Glomerular visceral epithelial cell (primary cell): ENCODE data around the gene CACNA2D1.

Source experiments
- DNase-seq: peaks from one replicate; pipeline ENCODE4 v3.0.0-alpha.2; 2016; ENCODE audit errors: extremely low spot score

CACNA2D1 gene

GRCh38 chr7:82114237-82114636, 329.3 kb downstream of the CACNA2D1 start:
- no peak for DNase-seq

- DNase-seq = no peak
Measured at GRCh38 chr7:82110146-82110840, 333.3 kb downstream of the CACNA2D1 start.

- DNase-seq = no peak
Measured at GRCh38 chr7:82109288-82109687, 334.3 kb downstream of the CACNA2D1 start.

GRCh38 chr7:82106201-82106600, 337.4 kb downstream of the CACNA2D1 start:
- no peak for DNase-seq

GRCh38 chr7:82105463-82105862, 338.1 kb downstream of the CACNA2D1 start:
- DNase-seq = peak; percentile 45

- no peak for DNase-seq
Measured at GRCh38 chr7:82098414-82098813, 345.2 kb downstream of the CACNA2D1 start.

- no peak for DNase-seq
Measured at GRCh38 chr7:82091126-82091684, 352.4 kb downstream of the CACNA2D1 start.

- DNase-seq = no peak
Measured at GRCh38 chr7:82087099-82087498, 356.5 kb downstream of the CACNA2D1 start.

- no peak for DNase-seq
Measured at GRCh38 chr7:82085116-82085515, 358.5 kb downstream of the CACNA2D1 start.

GRCh38 chr7:82081644-82082224, 361.8 kb downstream of the CACNA2D1 start:
- DNase-seq = no peak

- DNase-seq = no peak
Measured at GRCh38 chr7:82080254-82080927, 363.2 kb downstream of the CACNA2D1 start.

- no peak for DNase-seq
Measured at GRCh38 chr7:82079527-82079926, 364.1 kb downstream of the CACNA2D1 start.

- no peak for DNase-seq
Measured at GRCh38 chr7:82078807-82079206, 364.8 kb downstream of the CACNA2D1 start.

GRCh38 chr7:82071468-82071867, 372.1 kb downstream of the CACNA2D1 start:
- DNase-seq = no peak

GRCh38 chr7:82067628-82068264, 375.8 kb downstream of the CACNA2D1 start:
- no peak for DNase-seq

GRCh38 chr7:82057476-82057875, 386.1 kb downstream of the CACNA2D1 start:
- DNase-seq = peak; percentile 12

GRCh38 chr7:82056282-82056681, 387.3 kb downstream of the CACNA2D1 start:
- DNase-seq = no peak

- DNase-seq = no peak
Measured at GRCh38 chr7:82054544-82054943, 389.0 kb downstream of the CACNA2D1 start.

GRCh38 chr7:82053453-82054032, 390.0 kb downstream of the CACNA2D1 start:
- DNase-seq = no peak

GRCh38 chr7:82051601-82052000, 392.0 kb downstream of the CACNA2D1 start:
- DNase-seq = no peak

GRCh38 chr7:82050792-82051191, 392.8 kb downstream of the CACNA2D1 start:
- DNase-seq = peak; percentile 4
